GM21737 (cell line): ENCODE results near the gene CRY2.

Source experiments
- ATAC-seq: cut with Tn5 transposase; IDR thresholded peaks from one replicate; pipeline ENCODE4 v1.9.1; 2021; ENCODE audit warnings: mild to moderate bottlenecking, moderate library complexity; ENCODE audit not compliant: unreplicated experiment

CRY2 gene

GRCh38 chr11:45877221-45877620 lies 29.9 kb downstream of the CRY2 start:
- no peak for ATAC-seq

GRCh38 chr11:45877845-45878244 lies 30.6 kb downstream of the CRY2 start:
- ATAC-seq, result no peak

- ATAC-seq, result no peak
These were observed 32.8 kb downstream of the CRY2 start for GRCh38 chr11:45879803-45880686.

GRCh38 chr11:45880772-45881570 lies 33.7 kb downstream of the CRY2 start:
- no peak for ATAC-seq

GRCh38 chr11:45881708-45882368 lies 34.6 kb downstream of the CRY2 start:
- ATAC-seq, result no peak

GRCh38 chr11:45884596-45885185 lies 37.4 kb downstream of the CRY2 start:
- ATAC-seq, result no peak

- no peak for ATAC-seq
These were observed 38.1 kb downstream of the CRY2 start, which contains the start of gene MAPK8IP1 for GRCh38 chr11:45885274-45885920. Gene MAPK8IP1, plus strand, starts transcription at chr11:45885651. Its CDS starts 170 bp downstream, at chr11:45885821.

- no peak for ATAC-seq
These were observed 38.8 kb downstream of the CRY2 start for GRCh38 chr11:45885921-45886721.

- no peak for ATAC-seq
These were observed 39.7 kb downstream of the CRY2 start for GRCh38 chr11:45886816-45887520.

GRCh38 chr11:45887587-45887986 lies 40.3 kb downstream of the CRY2 start:
- no peak for ATAC-seq

- no peak for ATAC-seq
These were observed 42.3 kb downstream of the CRY2 start for GRCh38 chr11:45889555-45889954.

- ATAC-seq, result no peak
These were observed 42.7 kb downstream of the CRY2 start for GRCh38 chr11:45889966-45890365.

GRCh38 chr11:45890886-45891550 lies 43.7 kb downstream of the CRY2 start:
- no peak for ATAC-seq

GRCh38 chr11:45892856-45893255 lies 45.6 kb downstream of the CRY2 start:
- ATAC-seq, result no peak

- no peak for ATAC-seq
These were observed 47.4 kb downstream of the CRY2 start for GRCh38 chr11:45894555-45895247.

GRCh38 chr11:45895553-45896259 lies 48.4 kb downstream of the CRY2 start:
- ATAC-seq, result no peak

GRCh38 chr11:45896422-45896984 lies 49.2 kb downstream of the CRY2 start:
- ATAC-seq, result no peak
